ENCODE measurements around the gene LGI2.

LGI2 gene

DNA sequence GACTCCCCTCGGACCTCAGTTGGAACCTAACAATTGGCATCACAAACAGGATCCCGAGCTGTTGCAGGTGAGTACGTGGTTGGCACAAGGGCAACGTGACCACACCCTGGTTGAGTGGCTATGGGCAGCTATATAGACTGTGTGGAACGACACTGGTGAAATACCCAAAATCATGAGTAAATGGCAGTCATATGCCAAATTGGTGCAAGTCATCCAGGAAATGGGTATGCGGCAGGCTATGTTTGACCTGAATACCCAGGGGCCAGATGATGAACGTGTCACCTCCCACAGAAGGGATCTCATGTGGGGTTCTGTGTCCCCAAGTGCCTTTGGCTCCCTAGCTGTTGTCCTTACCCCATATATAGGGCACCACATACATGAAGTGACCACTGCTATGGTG, 64.7 kb downstream of the LGI2 start:
- no peak for DNase-seq (ENCODE audit: low read depth, low spot score)

DNA sequence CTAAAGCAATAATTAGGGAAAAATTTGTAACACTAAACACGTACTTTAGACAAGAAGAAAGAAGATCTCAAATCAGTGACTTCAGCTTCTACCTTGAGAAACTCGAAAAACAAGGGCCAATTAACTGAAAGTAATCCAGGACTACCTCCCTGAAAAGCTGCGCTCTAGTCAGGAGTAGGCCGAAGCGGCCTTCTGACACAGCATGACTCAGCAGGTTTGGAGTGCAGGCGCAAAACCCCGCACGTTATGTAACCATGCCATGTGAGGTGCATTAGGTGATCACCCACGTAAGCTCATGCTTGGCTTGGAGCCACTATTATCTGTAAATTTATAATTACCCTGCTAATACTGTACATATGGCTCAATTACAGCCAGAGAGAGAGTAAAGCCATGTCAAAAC, 65.1 kb downstream of the LGI2 start:
- peak; percentile 15 for DNase-seq (ENCODE audit: low read depth, low spot score)

DNA sequence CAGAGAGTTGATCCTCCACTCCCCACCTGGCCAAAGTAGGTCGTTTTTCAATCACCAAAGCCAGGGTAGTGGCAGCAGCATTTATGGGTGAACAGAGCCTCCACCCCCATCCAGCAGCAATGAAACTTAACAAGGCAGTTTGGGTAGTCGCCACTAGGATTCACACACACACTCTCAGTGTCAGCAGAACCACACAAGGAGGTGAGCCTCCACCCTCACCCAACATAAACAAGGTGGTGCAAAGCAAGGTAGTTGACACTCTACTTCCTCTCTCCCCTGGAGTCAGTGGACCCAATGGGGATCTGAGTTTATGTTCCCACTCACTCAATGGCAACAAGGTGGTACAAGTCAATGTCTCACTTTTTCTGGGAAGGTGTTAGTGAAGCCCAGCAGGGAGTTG, 67.5 kb downstream of the LGI2 start:
- DNase-seq (ENCODE audit: low read depth, low spot score), result no peak

DNA sequence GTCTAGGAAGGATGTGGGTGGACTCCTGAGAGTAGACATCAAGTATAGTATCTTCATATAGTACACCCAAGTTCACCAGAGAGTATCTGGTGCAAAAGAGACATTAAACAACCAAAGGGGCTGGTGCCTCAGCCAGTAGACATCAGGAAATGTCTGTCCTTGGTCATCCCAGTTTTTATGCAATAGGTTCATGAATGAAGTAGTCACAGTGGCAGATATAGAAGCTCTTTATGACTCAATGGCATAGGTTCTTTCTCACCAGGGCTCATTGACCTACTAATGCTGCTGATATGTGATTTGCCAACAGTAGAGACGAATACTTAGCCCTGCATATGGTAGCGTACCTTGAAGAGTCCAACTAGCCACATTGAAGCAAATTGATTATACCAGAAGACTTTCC, 72.9 kb downstream of the LGI2 start:
- DNase-seq (ENCODE audit: low read depth, low spot score), result no peak

DNA sequence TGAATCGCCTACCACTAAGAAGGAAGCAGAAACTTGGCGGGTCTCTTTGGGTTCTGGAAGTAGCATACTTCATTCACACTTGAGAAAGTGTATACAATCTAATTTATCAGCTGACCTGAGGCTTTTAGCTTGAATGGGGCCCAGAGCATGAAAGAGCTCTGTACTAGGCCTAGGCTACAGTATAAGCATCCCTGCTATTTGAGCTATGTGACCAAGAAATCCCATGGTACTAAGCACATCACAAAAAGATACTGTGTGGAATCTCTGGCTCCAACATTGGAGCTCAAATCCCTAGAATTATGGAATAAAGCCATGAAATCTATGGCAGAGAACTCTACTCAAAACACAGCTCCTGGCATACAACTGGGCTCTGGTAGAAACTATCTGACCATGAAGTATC, 74.0 kb downstream of the LGI2 start:
- DNase-seq (ENCODE audit: low read depth, low spot score), result peak; percentile 13

DNA sequence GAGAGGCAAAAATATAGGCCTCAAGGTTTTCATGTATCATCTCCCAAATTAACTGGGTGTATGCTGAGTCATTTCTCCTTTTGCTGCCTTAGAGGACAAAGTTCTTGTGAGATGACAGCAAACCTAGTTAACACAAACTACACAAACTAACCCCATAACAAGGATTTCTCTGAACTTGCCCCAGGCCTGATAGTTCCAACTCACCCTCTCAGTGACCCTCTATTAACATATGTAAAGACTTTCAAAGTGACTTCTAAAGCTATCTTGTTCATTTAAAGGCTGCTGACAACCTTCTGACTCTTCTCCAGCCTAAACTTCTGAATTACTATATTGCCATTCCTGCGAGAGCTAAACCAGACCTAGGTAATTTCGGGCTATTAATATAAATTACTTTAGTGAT, 74.7 kb downstream of the LGI2 start:
- DNase-seq (ENCODE audit: low read depth, low spot score), result no peak

DNA sequence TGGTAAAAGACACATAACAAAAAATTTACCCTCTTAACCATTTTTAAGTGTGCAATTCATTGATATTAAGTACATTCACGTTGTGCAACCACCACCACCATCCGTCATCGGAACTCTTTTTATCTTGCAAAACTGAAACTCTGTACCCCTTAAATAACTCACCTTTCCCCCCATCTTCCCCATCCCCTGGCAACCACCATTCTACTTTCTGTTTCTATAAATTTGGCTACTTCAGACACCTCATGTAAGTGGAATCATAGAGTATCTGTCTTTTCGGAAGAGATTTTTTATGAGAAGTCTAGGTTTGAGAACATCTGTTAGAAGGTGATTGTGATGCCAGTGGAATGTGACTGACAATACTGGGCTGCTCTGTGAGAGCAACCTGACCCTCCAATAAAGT, 78.1 kb downstream of the LGI2 start:
- no peak for DNase-seq (ENCODE audit: low read depth, low spot score)

DNA sequence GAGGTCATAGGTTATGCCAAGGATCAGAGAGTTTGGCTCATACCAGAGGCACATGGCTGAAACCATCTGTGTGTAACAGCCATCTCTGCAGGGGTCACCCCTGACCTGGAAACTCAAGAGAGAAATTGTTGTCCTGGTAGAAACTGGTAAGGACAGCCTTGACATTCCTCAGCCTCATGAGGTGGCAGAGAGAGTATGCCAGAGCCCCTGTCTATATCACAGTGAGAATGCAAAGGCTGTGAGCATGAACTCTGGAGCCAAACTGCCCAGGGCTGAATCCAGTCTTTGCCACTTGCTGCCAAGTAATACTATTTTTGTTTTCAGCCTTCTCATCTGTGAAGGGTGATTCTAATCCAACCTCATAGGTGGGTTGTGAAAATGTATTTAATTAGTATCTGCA, 80.8 kb downstream of the LGI2 start:
- DNase-seq (ENCODE audit: low read depth, low spot score), result no peak

All from astrocyte of the hippocampus (primary cell).